ENCODE results near the gene CCNJ. TPM values are rescaled to one million over a fixed set of nuclear protein-coding genes. Genes with fewer than 3 reads are reported as not detected.

Gene CCNJ
- total and polyA plus RNA-seq, 2 of the 13 experiments (the other 11 are each of a cell fraction or from before 2014, with no cell fraction given) = 14.1 to 21.5 TPM

- no peak for TF ChIP-seq GMEB2 (CRISPR knock-in tag; IDR thresholded peaks at IDR 0.05; ENCODE audit: low read depth)
- TF ChIP-seq ZNF407 (CRISPR knock-in tag; IDR thresholded peaks at IDR 0.05; ENCODE audit: not compliant biosample characterization) = no peak
- TF ChIP-seq ZMYM4 (CRISPR knock-in tag; IDR thresholded peaks at IDR 0.05) = no peak
- TF ChIP-seq ZNF609 (CRISPR knock-in tag; IDR thresholded peaks at IDR 0.05; ENCODE audit: borderline replicate concordance) = no peak
- TF ChIP-seq ZFP41 (CRISPR knock-in tag; IDR thresholded peaks at IDR 0.05; ENCODE audit: borderline replicate concordance) = no peak
- no peak for TF ChIP-seq SIN3A (IDR thresholded peaks at IDR 0.05; ENCODE audit: borderline replicate concordance, low read depth, low read length)
- no peak for TF ChIP-seq ATF3 (CRISPR knock-in tag; IDR thresholded peaks at IDR 0.05)
- TF ChIP-seq SP1 (IDR thresholded peaks at IDR 0.05) = no peak
- TF ChIP-seq SP1 (CRISPR knock-in tag; IDR thresholded peaks at IDR 0.05) = no peak
- no peak for TF ChIP-seq ZNF251 (CRISPR knock-in tag; IDR thresholded peaks at IDR 0.05)
- TF ChIP-seq ZNF512B (CRISPR knock-in tag; IDR thresholded peaks at IDR 0.05; ENCODE audit: borderline replicate concordance) = no peak
Measured at GRCh38 chr10:96074776-96075175, 31.4 kb downstream of the CCNJ start (continued).

All from HepG2 (cell line).